Measurements from ENCODE around the gene KLHL35.

KLHL35 gene

GRCh38 chr11:75468534-75469340 is 35.7 kb upstream of the KLHL35 start:
- no peak for TF ChIP-seq CTCF (IDR thresholded peaks at IDR 0.05; ENCODE audit: borderline replicate concordance, control extremely low read depth, extremely low read depth, insufficient read depth, missing control alignments)
- no peak for DNase-seq (ENCODE audit: low spot score)
- in situ Hi-C loops (cut with MboI; ENCODE audit: low sequenced_read_pairs, unreplicated experiment): no loop called here

GRCh38 chr11:75467881-75468280 is 34.9 kb upstream of the KLHL35 start:
- no peak for TF ChIP-seq CTCF (IDR thresholded peaks at IDR 0.05; ENCODE audit: borderline replicate concordance, control extremely low read depth, extremely low read depth, insufficient read depth, missing control alignments)
- in situ Hi-C loops (cut with MboI; ENCODE audit: low sequenced_read_pairs, unreplicated experiment): no loop called here
- no peak for DNase-seq (ENCODE audit: low spot score)

- no peak for DNase-seq (ENCODE audit: low spot score)
- in situ Hi-C loops (cut with MboI; ENCODE audit: low sequenced_read_pairs, unreplicated experiment): no loop called here
- TF ChIP-seq CTCF (IDR thresholded peaks at IDR 0.05; ENCODE audit: borderline replicate concordance, control extremely low read depth, extremely low read depth, insufficient read depth, missing control alignments): no peak
Measured at GRCh38 chr11:75467311-75467710, 34.3 kb upstream of the KLHL35 start.

- no peak for DNase-seq (ENCODE audit: low spot score)
Measured at GRCh38 chr11:75465701-75466531, 32.9 kb upstream of the KLHL35 start.

GRCh38 chr11:75463106-75463774 is 30.2 kb upstream of the KLHL35 start:
- no peak for TF ChIP-seq CTCF (IDR thresholded peaks at IDR 0.05; ENCODE audit: borderline replicate concordance, control extremely low read depth, extremely low read depth, insufficient read depth, missing control alignments)
- no peak for DNase-seq (ENCODE audit: low spot score)
- in situ Hi-C loops (cut with MboI; ENCODE audit: low sequenced_read_pairs, unreplicated experiment): no loop called here

More at GRCh38 chr11:75465701-75466531, 32.9 kb upstream of the KLHL35 start:
- no peak for TF ChIP-seq CTCF (IDR thresholded peaks at IDR 0.05; ENCODE audit: borderline replicate concordance, control extremely low read depth, extremely low read depth, insufficient read depth, missing control alignments)
- in situ Hi-C loops (cut with MboI; ENCODE audit: low sequenced_read_pairs, unreplicated experiment): no loop called here

GRCh38 chr11:75462117-75462653 is 29.2 kb upstream of the KLHL35 start:
- TF ChIP-seq CTCF (IDR thresholded peaks at IDR 0.05; ENCODE audit: borderline replicate concordance, control extremely low read depth, extremely low read depth, insufficient read depth, missing control alignments): no peak
- in situ Hi-C loops (cut with MboI; ENCODE audit: low sequenced_read_pairs, unreplicated experiment): no loop called here
- DNase-seq (ENCODE audit: low spot score): no peak

Data from GM13976 (cell line).